GM04503 (cell line): ENCODE results near the gene IGFBP4.

Experiments
- DNase-seq: peaks from one replicate; pipeline ENCODE4 v3.0.0-alpha.2; 2012; ENCODE audit warnings: low read depth

Gene IGFBP4

GRCh38 chr17:40432864-40433528 lies 10.3 kb upstream of the IGFBP4 start:
- no peak for DNase-seq

GRCh38 chr17:40433551-40434415 lies 9.5 kb upstream of the IGFBP4 start:
- no peak for DNase-seq

GRCh38 chr17:40436636-40437035 lies 6.6 kb upstream of the IGFBP4 start:
- no peak for DNase-seq

GRCh38 chr17:40437095-40437732 lies 6.0 kb upstream of the IGFBP4 start:
- DNase-seq = no peak

GRCh38 chr17:40440166-40440565 lies 3.1 kb upstream of the IGFBP4 start:
- no peak for DNase-seq

GRCh38 chr17:40442392-40443195 lies 656 bp upstream of the IGFBP4 start:
- DNase-seq = no peak

- DNase-seq = no peak
Observed at GRCh38 chr17:40443988-40444899, 994 bp downstream of the IGFBP4 start.

GRCh38 chr17:40445751-40446468 lies 2.7 kb downstream of the IGFBP4 start:
- DNase-seq = no peak

- DNase-seq = no peak
Observed at GRCh38 chr17:40447148-40447644, 3.9 kb downstream of the IGFBP4 start.

GRCh38 chr17:40447806-40448205 lies 4.6 kb downstream of the IGFBP4 start:
- DNase-seq = no peak

- no peak for DNase-seq
Observed at GRCh38 chr17:40448213-40448638, 5.0 kb downstream of the IGFBP4 start.

- DNase-seq = no peak
Observed at GRCh38 chr17:40448639-40449261, 5.5 kb downstream of the IGFBP4 start.

GRCh38 chr17:40450175-40450574 lies 6.9 kb downstream of the IGFBP4 start:
- no peak for DNase-seq

- peak; percentile 79 for DNase-seq
Observed at GRCh38 chr17:40451420-40451819, 8.2 kb downstream of the IGFBP4 start.

- no peak for DNase-seq
Observed at GRCh38 chr17:40452216-40452787, 9.1 kb downstream of the IGFBP4 start.

GRCh38 chr17:40452921-40453378 lies 9.7 kb downstream of the IGFBP4 start:
- no peak for DNase-seq

GRCh38 chr17:40453881-40454612 lies 10.8 kb downstream of the IGFBP4 start:
- no peak for DNase-seq

GRCh38 chr17:40454613-40454995 lies 11.4 kb downstream of the IGFBP4 start:
- DNase-seq = no peak
